Right cardiac atrium (tissue), 5 donors: Measurements from ENCODE around the gene BSN. TPM values are rescaled to one million over a fixed set of nuclear protein-coding genes. Genes with fewer than 3 reads are reported as not detected.

Experiments
- ATAC-seq, 2 donors: fragments of 200-7000 bp; cut with Tn5 transposase; one replicate each; pipeline versions ENCODE4 v1.8.0 to v1.9.1; 2020; ENCODE audit warnings: moderate library complexity in 2 of 2, mild to moderate bottlenecking in 1 of 2
- DNase-seq, 3 donors: peaks; one replicate each; pipeline ENCODE4 v3.0.0-alpha.2; 2020
- H3K27ac ChIP-seq: one replicate; pipeline ENCODE4 v1.5.1; 2013; ENCODE audit warnings: mild to moderate bottlenecking, low read length, control low read depth, moderate library complexity
- H3K27me3 ChIP-seq: one replicate; pipeline ENCODE4 v1.6.1; 2013; ENCODE audit not compliant: control insufficient read depth, insufficient read depth
- H3K4me1 ChIP-seq: one replicate; pipeline ENCODE4 v1.6.1; 2013; ENCODE audit warnings: low read length; ENCODE audit not compliant: control insufficient read depth, insufficient read depth
- H3K4me3 ChIP-seq: one replicate; pipeline ENCODE4 v1.5.1; 2013; ENCODE audit warnings: low read length, control low read depth
- H3K9me3 ChIP-seq: one replicate; pipeline ENCODE4 v1.6.1; 2013; ENCODE audit warnings: low read length; ENCODE audit not compliant: control insufficient read depth
- WGBS: extraction: QIAGEN DNeasy Blood & Tissue Kit; methylation state at CpG from one replicate; pipeline ENCODE4 v1.1.7; 2013; 5-methylcytosine and 5-hydroxymethylcytosine counted together
- intact Hi-C, 4 donors: fragments of 100-400 bp; cut with DNase I; formaldehyde crosslinking; loops; one replicate each; pipeline versions ENCODE4 v1.11.0 to v1.14.0; 2022 to 2023
- polyA plus RNA-seq: library from polyadenylated mRNA; stranded (reverse); fragments of 200-250 nt; gene quantifications from one replicate; pipeline ENCODE4 v1.2.3, GENCODE V29; 2013
- total RNA-seq, 4 donors: library from RNA; stranded (reverse); fragmentation: NEBNext Ultra II Directional; extraction: Animal tissue kit (Norgen Biotek cat#: 25700); gene quantifications; one replicate each; pipeline ENCODE4 v1.2.1, GENCODE V29; 2021
- donor health status: healthy with polysubstance abuse.
- donor health status: DM: no; HTN: yes; CAD: no.
- donor health status: DM: no; HTN: no; CAD: no.
- donor health status: DM: no; HTN: yes; CAD: no; lungs with severe emphysema.
- donor health status: DM: yes; HTN: yes; CAD: no.

The BSN gene
- total and polyA plus RNA-seq, 5 donors: 0.25 to 1.4 (median 0.38) TPM

DNA sequence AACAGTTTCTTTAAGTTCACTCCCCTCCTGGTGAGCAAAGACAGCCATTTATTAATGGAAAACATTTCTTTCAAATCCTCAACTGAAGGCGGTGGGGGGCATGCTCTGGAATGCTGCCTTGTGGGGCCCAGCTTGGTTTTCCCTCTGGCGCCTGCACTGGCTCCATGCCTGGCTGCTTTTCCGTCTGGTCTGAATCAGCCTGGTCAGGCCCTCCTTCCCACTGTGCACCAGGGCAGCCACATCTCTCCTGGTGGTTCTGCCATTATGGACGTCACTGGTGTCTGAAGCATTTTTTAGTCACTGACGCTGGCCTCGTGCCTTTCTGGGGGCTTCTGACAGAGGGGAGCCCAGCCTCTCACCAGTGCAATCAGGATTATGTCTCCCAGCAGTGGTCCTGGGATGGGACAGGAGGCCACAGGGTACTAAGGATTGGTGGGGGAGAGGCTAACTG lies 62.2 kb downstream of the BSN start:
- DNase-seq (no peak), ATAC-seq (no peak)
- H3K4me1 ChIP-seq: no peaks in the 10 kb centered on the region
- no peak overlapping the region for H3K27ac ChIP-seq
- peaks cover 2% of the 10 kb centered on the region for H3K9me3 ChIP-seq
- intact Hi-C loops: no loop called here
- H3K27me3 ChIP-seq: no peaks in the 10 kb centered on the region
- WGBS: 53% methylated on average over 6 of the region's 6 CpGs
- no peak overlapping the region for H3K4me3 ChIP-seq

DNA sequence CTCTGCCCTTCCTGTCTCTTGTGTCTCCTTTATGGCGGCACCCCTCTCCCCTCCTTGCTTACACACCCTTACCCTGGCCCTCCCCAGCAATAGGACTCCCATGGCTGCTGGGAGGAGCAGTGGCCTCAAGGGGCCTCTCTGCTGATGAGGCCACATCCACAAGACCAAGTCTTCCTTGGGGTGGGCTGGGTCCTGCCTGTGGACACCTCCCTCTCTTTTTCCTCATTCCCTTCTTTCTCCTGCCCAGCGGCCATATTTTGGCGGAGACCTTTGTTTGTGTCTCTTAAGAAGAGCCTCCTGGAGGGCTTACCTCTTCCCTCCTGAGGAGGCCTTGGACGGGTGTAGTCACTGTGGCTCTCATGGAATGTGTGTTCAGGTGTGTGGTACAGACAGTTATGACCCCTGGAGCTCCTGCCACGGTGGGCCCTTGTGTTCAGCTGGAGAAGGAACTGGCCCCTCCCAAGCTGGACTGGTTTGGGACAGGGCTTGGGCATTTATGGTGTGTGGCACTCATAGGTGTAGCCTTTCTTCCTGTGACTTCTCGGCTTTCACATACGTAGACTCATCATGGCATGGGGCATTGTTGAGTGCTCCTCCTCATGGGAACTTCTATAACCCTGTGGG lies 63.2 kb downstream of the BSN start:
- 92% methylated on average over 7 of the region's 7 CpGs for WGBS
- ATAC-seq (no peak), DNase-seq (no peak)
- Histone ChIP-seq H3K27me3 (no peaks in the 10 kb centered on the region), H3K4me1 (no peaks in the 10 kb centered on the region), H3K4me3 (no peak overlapping the region), H3K27ac (no peak overlapping the region), H3K9me3 (no peaks in the 10 kb centered on the region)
- intact Hi-C loops: no loop called here

DNA sequence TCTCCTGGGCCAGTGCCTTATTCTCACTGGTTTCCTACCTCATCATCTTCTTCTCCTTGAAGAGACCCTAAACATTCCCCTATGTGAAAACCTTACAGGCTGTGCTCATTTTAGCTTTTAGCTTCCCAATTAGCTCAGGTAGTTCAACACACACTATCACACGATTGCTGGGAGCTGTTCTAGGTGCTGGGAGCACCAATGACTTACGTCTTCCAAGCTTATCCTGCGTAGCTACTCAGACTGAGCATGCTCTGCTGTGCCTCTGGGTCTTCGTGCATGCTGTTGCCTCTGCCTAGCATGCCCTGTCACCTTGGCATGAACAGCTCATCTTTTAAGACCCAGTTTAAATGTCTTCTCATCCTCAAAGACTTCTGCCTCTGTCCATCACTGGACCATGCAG lies 64.1 kb downstream of the BSN start:
- 62% methylated on average over 4 of the region's 4 CpGs for WGBS
- Histone ChIP-seq H3K27ac (no peak overlapping the region), H3K27me3 (no peaks in the 10 kb centered on the region), H3K4me1 (no peaks in the 10 kb centered on the region), H3K9me3 (no peaks in the 10 kb centered on the region), H3K4me3 (no peak overlapping the region)
- ATAC-seq (no peak), DNase-seq (no peak)
- intact Hi-C loops: no loop called here

DNA sequence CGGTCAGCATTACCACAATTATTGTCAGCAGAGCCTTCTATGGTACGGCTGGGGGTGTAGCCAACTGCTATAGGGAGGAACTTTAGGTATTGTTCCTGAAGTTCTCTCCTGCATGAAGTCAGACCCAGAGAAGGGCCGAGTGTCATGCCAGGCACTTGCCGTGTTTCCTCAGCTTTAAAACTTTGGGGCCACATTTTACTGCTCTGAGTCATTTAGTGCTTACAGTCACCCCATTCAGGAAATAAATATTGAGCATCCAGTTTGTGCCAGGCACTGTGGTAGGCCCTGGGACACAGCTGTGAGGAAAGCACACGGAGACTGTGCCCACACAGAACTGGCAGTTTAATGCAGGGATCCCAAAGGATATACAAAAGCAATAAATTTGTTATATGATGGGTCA lies 65.4 kb downstream of the BSN start:
- H3K4me1 ChIP-seq: no peaks in the 10 kb centered on the region
- no peak overlapping the region for H3K4me3 ChIP-seq
- intact Hi-C loops: no loop called here
- H3K9me3 ChIP-seq: no peaks in the 10 kb centered on the region
- 80% methylated on average over 5 of the region's 5 CpGs for WGBS
- no peak for ATAC-seq
- no peak for DNase-seq
- H3K27me3 ChIP-seq: no peaks in the 10 kb centered on the region
- H3K27ac ChIP-seq: no peak overlapping the region

DNA sequence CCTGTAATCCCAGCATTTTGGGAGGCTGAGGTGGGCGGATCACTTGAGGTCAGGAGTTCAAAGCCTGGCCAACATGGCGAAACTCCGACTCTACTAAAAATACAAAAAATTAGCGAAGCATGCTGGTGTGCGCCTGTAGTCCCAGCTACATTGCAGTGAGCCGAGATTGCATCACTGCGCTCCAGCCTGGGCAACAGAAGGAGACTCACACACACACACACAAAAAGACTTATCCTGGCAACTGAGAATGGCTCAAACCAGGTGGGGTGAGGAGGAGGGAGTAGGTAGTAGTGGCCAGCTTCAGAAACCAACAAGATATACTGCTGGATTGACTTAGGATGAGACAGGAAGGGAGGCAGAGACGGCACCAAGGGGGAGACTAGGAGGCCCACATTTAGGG lies 66.5 kb downstream of the BSN start:
- no peaks in the 10 kb centered on the region for H3K9me3 ChIP-seq
- H3K4me3 ChIP-seq: no peak overlapping the region
- no peak overlapping the region for H3K27ac ChIP-seq
- intact Hi-C loops: no loop called here
- DNase-seq (no peak), ATAC-seq (no peak)
- WGBS: 92% methylated on average over 8 of the region's 8 CpGs
- no peaks in the 10 kb centered on the region for H3K27me3 ChIP-seq
- no peaks in the 10 kb centered on the region for H3K4me1 ChIP-seq

DNA sequence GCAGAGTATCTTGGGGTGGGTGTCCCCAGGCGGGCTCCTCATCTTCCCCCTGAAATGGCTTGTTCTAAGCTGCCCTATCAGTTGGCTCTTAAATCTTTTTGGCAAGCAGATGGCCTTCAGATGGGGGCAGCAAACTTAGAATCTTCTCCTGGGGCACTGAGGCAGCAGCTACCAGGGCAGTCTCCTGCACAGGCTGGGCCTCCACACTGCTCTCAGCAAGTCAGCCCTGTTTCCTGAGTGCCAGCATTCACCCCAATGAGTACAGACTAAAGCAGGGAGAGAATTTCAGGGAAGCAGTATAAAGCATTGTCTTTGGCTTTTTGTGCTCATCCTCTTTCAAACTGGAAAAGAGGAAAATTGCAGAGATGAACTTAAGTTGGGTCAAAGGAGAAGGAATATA lies 68.8 kb downstream of the BSN start:
- Histone ChIP-seq H3K27ac (no peak overlapping the region), H3K4me3 (no peak overlapping the region), H3K4me1 (no peaks in the 10 kb centered on the region), H3K27me3 (no peaks in the 10 kb centered on the region), H3K9me3 (no peaks in the 10 kb centered on the region)
- DNase-seq (no peak), ATAC-seq (no peak)
- 76% methylated on average over 1 of the region's 1 CpG for WGBS
- intact Hi-C loops: no loop called here

DNA sequence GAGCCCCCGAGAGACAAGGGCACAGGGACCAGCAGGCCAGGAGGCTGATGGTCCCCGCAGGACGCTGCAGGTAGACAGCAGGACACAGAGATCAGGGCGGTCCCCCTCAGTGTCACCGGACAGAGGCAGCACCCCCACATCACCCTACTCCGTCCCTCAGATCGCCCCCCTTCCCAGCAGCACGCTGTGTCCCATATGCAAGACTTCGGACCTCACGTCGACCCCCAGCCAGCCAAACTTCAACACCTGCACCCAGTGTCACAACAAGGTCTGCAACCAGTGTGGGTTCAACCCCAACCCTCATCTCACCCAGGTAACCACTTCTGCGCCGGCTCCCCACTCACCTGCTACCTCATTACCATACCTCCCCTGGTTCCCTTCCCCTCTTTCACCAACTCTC lies 70.8 kb downstream of the BSN start:
- no peak overlapping the region for H3K4me3 ChIP-seq
- H3K4me1 ChIP-seq: no peaks in the 10 kb centered on the region
- no peak overlapping the region for H3K27ac ChIP-seq
- H3K9me3 ChIP-seq: no peaks in the 10 kb centered on the region
- DNase-seq: no peak
- WGBS: 94% methylated on average over 13 of the region's 13 CpGs
- no peak for ATAC-seq
- intact Hi-C loops: no loop called here
- no peaks in the 10 kb centered on the region for H3K27me3 ChIP-seq

DNA sequence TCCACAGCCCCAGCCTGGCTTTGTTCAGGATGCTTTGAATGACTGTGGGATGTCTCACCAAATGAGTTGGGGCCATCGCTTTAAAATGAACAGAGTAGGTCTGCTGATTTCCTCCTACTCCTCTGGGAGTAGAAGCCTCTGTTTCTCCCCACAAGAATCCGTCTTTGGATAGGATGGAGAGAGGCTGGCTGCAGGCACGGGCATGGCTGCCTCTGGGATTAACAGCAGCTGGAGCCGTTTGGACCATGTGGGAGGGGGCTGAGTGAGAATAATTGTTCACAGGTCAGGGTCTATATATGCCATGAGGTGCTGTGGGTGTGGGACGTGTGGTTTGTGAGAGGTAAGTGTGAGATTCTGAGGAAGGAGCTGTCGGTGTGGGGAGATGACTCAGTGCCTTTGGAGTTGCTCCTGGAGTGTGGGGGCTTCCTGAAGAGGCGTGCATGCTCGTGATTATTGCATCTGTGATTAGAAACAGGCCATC lies 71.9 kb downstream of the BSN start:
- no peak for DNase-seq
- intact Hi-C loops: no loop called here
- no peak overlapping the region for H3K4me3 ChIP-seq
- WGBS: 59% methylated on average over 8 of the region's 8 CpGs
- H3K27ac ChIP-seq: no peak overlapping the region
- no peaks in the 10 kb centered on the region for H3K4me1 ChIP-seq
- no peaks in the 10 kb centered on the region for H3K27me3 ChIP-seq
- H3K9me3 ChIP-seq: no peaks in the 10 kb centered on the region
- ATAC-seq: no peak

DNA sequence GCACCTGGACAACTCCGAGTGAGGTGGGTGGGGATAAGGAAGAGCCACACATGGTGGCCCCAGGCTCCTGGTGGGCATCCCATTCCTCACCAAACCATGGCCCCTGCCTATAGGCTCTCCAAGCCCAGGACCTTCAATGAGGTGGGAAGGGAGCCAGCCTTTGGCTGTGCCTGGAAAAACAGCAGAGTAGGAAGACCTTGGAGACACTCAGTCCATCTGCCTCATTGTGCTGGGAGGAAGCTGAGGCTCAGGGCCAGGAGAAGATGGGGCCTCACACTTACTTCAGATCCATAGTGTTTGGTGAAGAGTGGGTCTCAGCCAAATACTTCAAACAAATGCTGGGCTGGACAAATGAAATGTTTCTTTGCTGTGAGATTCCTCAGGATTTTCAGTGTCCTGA lies 72.5 kb downstream of the BSN start:
- H3K9me3 ChIP-seq: no peaks in the 10 kb centered on the region
- no peak overlapping the region for H3K4me3 ChIP-seq
- H3K27ac ChIP-seq: no peak overlapping the region
- no peak for DNase-seq
- H3K27me3 ChIP-seq: no peaks in the 10 kb centered on the region
- WGBS: 88% methylated on average over 1 of the region's 1 CpG
- no peaks in the 10 kb centered on the region for H3K4me1 ChIP-seq
- intact Hi-C loops: no loop called here
- no peak for ATAC-seq

DNA sequence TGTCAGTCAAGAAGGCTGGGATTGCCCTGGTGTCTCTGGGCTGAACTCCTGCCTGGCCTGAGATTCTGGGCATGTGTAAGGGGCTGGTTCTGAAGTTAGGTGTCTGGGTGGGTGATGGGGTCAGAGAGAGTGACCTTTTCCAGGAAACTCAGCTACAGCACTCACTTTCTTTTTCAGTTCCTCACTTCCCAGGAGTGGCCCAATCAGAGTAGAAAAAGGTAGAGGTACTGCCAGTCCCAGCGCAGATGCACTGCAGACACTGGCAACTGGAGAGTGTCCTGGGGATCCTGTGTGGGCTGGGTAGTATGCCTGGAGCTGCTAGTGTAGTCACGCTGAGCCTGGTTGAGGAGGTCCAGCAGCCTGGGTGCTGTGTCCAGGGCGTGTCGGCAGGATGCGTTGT lies 73.4 kb downstream of the BSN start:
- Histone ChIP-seq H3K9me3 (no peaks in the 10 kb centered on the region), H3K4me1 (no peaks in the 10 kb centered on the region), H3K27ac (no peak overlapping the region), H3K4me3 (no peak overlapping the region), H3K27me3 (no peaks in the 10 kb centered on the region)
- DNase-seq: no peak
- ATAC-seq: no peak
- WGBS: 90% methylated on average over 5 of the region's 5 CpGs
- intact Hi-C loops: no loop called here

DNA sequence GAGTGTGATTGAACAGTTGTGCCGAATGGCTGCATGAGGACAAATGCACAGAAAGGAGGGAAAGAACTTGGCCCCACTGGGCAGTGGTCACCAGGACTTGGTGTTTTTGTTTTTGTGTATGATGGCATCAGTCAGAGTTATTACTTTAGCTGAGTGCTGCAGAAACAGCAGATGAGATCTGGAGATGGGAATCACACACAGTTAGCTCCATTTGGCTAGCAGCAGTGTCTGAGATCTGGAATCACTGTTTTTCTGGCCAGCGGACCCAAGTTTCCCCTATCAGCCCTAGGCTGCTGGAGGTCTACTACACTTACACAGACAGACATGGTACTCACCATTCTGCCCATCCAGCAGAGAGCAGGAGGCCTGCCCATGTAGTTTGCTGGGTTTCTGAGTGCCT lies 74.0 kb downstream of the BSN start:
- no peak overlapping the region for H3K27ac ChIP-seq
- ATAC-seq: no peak
- no peaks in the 10 kb centered on the region for H3K9me3 ChIP-seq
- no peak overlapping the region for H3K4me3 ChIP-seq
- WGBS: 92% methylated on average over 2 of the region's 2 CpGs
- no peaks in the 10 kb centered on the region for H3K27me3 ChIP-seq
- DNase-seq: no peak
- H3K4me1 ChIP-seq: no peaks in the 10 kb centered on the region
- intact Hi-C loops: no loop called here

DNA sequence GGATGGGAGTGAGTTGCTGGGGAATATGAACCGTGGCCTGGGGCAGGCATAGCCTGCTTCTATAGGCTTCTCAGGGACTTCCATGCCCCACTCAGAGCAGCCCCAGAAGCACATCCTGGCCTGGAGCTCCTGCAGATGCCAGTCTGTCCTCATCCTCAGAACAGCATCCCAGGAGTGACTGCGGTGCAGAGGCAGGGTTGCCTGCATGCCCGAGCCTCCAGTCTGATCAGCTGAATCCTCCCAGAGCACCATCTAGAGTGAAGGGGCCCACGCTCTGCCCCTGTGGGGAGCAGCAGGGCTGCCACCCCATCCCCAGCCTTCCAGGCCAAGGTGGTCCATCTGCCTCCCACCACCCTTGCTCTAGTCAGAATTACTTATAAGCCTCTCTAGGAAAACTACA lies 75.2 kb downstream of the BSN start:
- DNase-seq (no peak), ATAC-seq (no peak)
- Histone ChIP-seq H3K9me3 (no peaks in the 10 kb centered on the region), H3K27me3 (no peaks in the 10 kb centered on the region), H3K27ac (no peak overlapping the region), H3K4me1 (no peaks in the 10 kb centered on the region), H3K4me3 (no peak overlapping the region)
- WGBS: 90% methylated on average over 4 of the region's 4 CpGs
- intact Hi-C loops: no loop called here
